Heart left ventricle (tissue), 16 donors: ENCODE results near the gene FKBP1A. TPM values are rescaled to one million over a fixed set of nuclear protein-coding genes. Genes with fewer than 3 reads are reported as not detected.

Experiments
- ATAC-seq, 4 donors: fragments of 200-7000 bp; cut with Tn5 transposase; one replicate each; pipeline ENCODE4 v1.9.1; 2020 to 2022; ENCODE audit warnings: moderate library complexity in 4 of 4, mild to moderate bottlenecking in 3 of 4, moderate number of reproducible peaks in 1 of 4
- DNase-seq, 5 donors: peaks; one replicate each; pipeline ENCODE4 v3.0.0-alpha.2; 2020
- H3K27ac ChIP-seq, 12 donors: fragments of 200-600 bp; sonication (generic) in 4 of 12; one replicate each; pipeline versions ENCODE4 v1.5.0 to v1.8.0; 2016 to 2022; ENCODE audit warnings: mild to moderate bottlenecking in 2 of 12
- H3K27me3 ChIP-seq, 9 donors: fragments of 200-600 bp; sonication (generic) in 2 of 9; one replicate each; pipeline versions ENCODE4 v1.5.1 to v1.8.0; 2016 to 2022; ENCODE audit warnings: mild to moderate bottlenecking in 3 of 9
- H3K36me3 ChIP-seq, 9 donors: fragments of 200-600 bp; sonication (generic) in 2 of 9; one replicate each; pipeline versions ENCODE4 v1.5.0 to v1.8.0; 2018 to 2022; ENCODE audit warnings: mild to moderate bottlenecking in 2 of 9
- H3K4me1 ChIP-seq, 12 donors: fragments of 200-600 bp; sonication (generic) in 4 of 12; one replicate each; pipeline versions ENCODE4 v1.5.0 to v1.8.0; 2016 to 2022; ENCODE audit warnings: mild to moderate bottlenecking in 3 of 12
- H3K4me3 ChIP-seq, 12 donors: fragments of 200-600 bp; sonication (generic) in 4 of 12; one replicate each; pipeline versions ENCODE4 v1.5.0 to v1.8.0; 2017 to 2022; ENCODE audit warnings: mild to moderate bottlenecking in 9 of 12, moderate library complexity in 4 of 12
- H3K9me3 ChIP-seq, 12 donors: fragments of 200-600 bp; sonication (generic) in 4 of 12; one replicate each; pipeline versions ENCODE4 v1.5.0 to v1.8.0; 2016 to 2022; ENCODE audit warnings: mild to moderate bottlenecking in 1 of 12
- POLR2A ChIP-seq, 2 donors: fragments of 450-650 bp; IDR thresholded peaks; one replicate each; pipeline ENCODE4 v1.6.1; 2017; ENCODE audit warnings: antibody characterized with exemption in 2 of 2, mild to moderate bottlenecking in 2 of 2, moderate library complexity in 2 of 2
- WGBS, 4 donors: extraction: QIAGEN DNeasy Blood & Tissue Kit in 2 of 4; methylation state at CpG; one replicate each; pipeline versions ENCODE4 v1.1.5 to v1.1.7; 2013 to 2018; 5-methylcytosine and 5-hydroxymethylcytosine counted together
- intact Hi-C, 10 donors: fragments of 100-400 bp; cut with DNase I; formaldehyde crosslinking; loops; one replicate each; pipeline versions ENCODE4 v1.11.1 to v1.14.2; 2022
- polyA plus RNA-seq, 2 donors: library from polyadenylated mRNA; stranded (reverse); fragments of 200-250 nt; gene quantifications; one replicate each; pipeline ENCODE4 v1.2.3, GENCODE V29; 2013
- total RNA-seq, 9 donors: library from RNA; depleted of rRNA in 2 of 9; stranded (reverse); fragments of >200 nt in 2 of 9; fragmentation: NEBNext Ultra II Directional in 3 of 9; extraction: Animal tissue kit (Norgen Biotek cat#: 25700) in 3 of 9; gene quantifications; one replicate each; pipeline versions ENCODE4 v1.1.0 to v1.2.4, GENCODE V29; 2016 to 2023
- TF ChIP-seq, protein P1 (sequence below), 12 donors: fragments of 200-600 bp; sonication (generic) in 4 of 12; IDR thresholded peaks; one replicate each; pipeline versions ENCODE4 v1.5.0 to v1.8.0; 2018 to 2022; ENCODE audit warnings: antibody characterized with exemption in 12 of 12, mild to moderate bottlenecking in 5 of 12
- donor health status: ischemic (EF 13 %, LVEDD 7.1; RV severe dilation, severe dysfunction).
- donor health status: healthy with polysubstance abuse.
- donor health status: DM: no; HTN: yes; CAD: no.
- donor health status: DM: no; HTN: no; CAD: no.
- donor health status: ischemic (EF 25% LVEDD 6.9; RV normal size, moderate dysfunction).
- donor health status: ischemic (EF 25% LVEDD 5.7; RV mildly dilated, moderate dysfunction).
- donor health status: healthy.
- donor health status: DM: yes; HTN: yes; CAD: no.
- donor health status: ischemic (EF 35%, LVEDD 5.7; RV mildly dilated, moderate dysfunction).
- donor health status: nonischemic (EF 11% LVEDD 7.7; RV severe dilation, severe dysfunction).
- donor health status: DM: yes; HTN: yes; CAD: no.
- donor health status: PGD.
- donor health status: ischemic (EF 29% LVEDD 5.4; RV normal size, mild dysfunction).
- donor health status: nonischemic (EF 23%, LVEDD 6.1; RV moderate dilation, normal function).

Gene FKBP1A
- total and polyA plus RNA-seq, 11 donors: 71.3 to 401 (median 144) TPM

DNA sequence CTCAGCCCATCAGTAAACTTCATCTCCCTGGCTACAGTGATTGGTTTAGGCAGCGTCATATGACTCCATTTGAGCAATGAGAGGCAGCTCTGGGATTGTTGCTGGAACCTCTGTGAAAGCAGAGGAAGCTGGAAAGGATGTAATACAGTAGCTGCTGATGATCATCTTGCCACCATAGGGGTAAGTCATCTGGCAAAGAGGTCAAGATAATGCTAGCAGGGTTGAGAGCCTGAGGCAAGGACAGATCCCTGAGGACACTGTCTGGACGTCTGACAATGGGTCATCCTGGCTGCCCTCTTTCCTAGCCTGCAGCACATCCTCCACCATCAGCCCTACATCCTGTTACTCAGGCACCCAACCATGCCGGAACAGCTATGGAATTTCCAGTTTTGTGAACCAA, 25.5 kb upstream of the FKBP1A start:
- peak in 1 of 4 donors; percentile 32 for ATAC-seq
- Histone ChIP-seq H3K36me3 (no peaks in the 10 kb centered on the region), H3K4me1 (no peaks in the 10 kb centered on the region), H3K4me3 (no peak overlapping the region), H3K27me3 (peaks cover 0 to 7% (median 0%) of the 10 kb centered on the region in 9 donors), H3K27ac (no peak overlapping the region), H3K9me3 (peaks cover 0 to 15% (median 3%) of the 10 kb centered on the region in 12 donors)
- WGBS, 4 donors: 36 to 45% (median 42%) methylated on average over 2 to 3 of the region's 3 CpGs
- TF ChIP-seq POLR2A (IDR thresholded peaks at IDR 0.05): no peak
- TF ChIP-seq, protein P1, sequence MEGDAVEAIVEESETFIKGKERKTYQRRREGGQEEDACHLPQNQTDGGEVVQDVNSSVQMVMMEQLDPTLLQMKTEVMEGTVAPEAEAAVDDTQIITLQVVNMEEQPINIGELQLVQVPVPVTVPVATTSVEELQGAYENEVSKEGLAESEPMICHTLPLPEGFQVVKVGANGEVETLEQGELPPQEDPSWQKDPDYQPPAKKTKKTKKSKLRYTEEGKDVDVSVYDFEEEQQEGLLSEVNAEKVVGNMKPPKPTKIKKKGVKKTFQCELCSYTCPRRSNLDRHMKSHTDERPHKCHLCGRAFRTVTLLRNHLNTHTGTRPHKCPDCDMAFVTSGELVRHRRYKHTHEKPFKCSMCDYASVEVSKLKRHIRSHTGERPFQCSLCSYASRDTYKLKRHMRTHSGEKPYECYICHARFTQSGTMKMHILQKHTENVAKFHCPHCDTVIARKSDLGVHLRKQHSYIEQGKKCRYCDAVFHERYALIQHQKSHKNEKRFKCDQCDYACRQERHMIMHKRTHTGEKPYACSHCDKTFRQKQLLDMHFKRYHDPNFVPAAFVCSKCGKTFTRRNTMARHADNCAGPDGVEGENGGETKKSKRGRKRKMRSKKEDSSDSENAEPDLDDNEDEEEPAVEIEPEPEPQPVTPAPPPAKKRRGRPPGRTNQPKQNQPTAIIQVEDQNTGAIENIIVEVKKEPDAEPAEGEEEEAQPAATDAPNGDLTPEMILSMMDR (IDR thresholded peaks at IDR 0.05): no peak
- DNase-seq: no peak
- intact Hi-C loops: no loop called here

DNA sequence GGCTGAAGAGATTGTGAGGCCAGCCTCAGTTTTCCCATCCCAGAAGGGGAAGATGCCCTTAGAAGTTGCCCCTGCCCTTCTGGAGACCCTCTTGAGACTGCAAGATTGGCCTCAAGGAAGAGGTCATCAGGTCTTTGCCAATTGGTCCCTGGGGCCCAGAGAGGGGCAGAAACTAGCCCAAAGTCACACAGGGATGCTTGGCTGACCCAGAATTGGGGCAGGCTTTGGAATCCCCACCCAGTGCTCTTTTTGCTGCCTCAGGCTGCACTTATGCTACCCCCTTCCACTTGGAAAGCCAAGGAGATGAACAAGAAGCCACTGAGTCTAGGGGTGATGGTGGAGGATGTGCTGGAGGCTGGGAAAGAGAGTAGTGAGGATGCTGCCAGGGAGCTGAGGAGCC, 24.9 kb upstream of the FKBP1A start:
- H3K27me3 ChIP-seq: peaks cover 0 to 4% (median 0%) of the 10 kb centered on the region in 9 donors
- intact Hi-C loops: no loop called here

DNA sequence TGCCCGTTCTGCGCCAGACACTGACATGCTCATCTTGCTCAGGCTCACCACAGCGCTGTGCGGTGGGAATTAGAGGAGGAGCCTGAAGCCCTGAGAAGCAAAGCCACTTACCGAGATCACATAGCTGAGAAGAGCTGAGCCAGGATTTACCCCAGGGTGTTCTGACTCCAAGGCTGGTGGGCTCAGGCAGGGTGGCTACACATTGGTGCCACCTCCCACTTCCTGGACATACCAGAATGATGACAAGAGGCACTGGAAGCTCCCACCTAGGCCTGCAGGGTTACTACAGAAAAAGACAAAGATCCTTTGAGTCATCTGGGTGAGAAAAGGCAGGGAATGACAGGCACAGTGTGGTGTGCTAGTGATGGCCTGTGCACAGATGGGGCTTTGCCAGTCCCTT, 24.4 kb upstream of the FKBP1A start:
- DNase-seq: no peak
- Histone ChIP-seq H3K4me3 (no peak overlapping the region), H3K27me3 (no peaks in the 10 kb centered on the region), H3K9me3 (peaks cover 0 to 15% (median 3%) of the 10 kb centered on the region in 12 donors), H3K27ac (no peak overlapping the region), H3K4me1 (no peaks in the 10 kb centered on the region), H3K36me3 (no peaks in the 10 kb centered on the region)
- WGBS, 4 donors: 55 to 76% (median 71%) methylated on average over 5 of the region's 5 CpGs
- ATAC-seq: no peak
- intact Hi-C loops: no loop called here
- TF ChIP-seq, protein P1 (IDR thresholded peaks at IDR 0.05): no peak
- TF ChIP-seq POLR2A (IDR thresholded peaks at IDR 0.05): no peak

More for the DNA sequence above, 24.9 kb upstream of the FKBP1A start:
- no peak for TF ChIP-seq POLR2A (IDR thresholded peaks at IDR 0.05)
- TF ChIP-seq, protein P1 (IDR thresholded peaks at IDR 0.05): no peak
- Histone ChIP-seq H3K36me3 (no peaks in the 10 kb centered on the region), H3K27ac (no peak overlapping the region), H3K4me3 (no peak overlapping the region), H3K4me1 (no peaks in the 10 kb centered on the region), H3K9me3 (peaks cover 0 to 15% (median 3%) of the 10 kb centered on the region in 12 donors)
- DNase-seq: no peak
- ATAC-seq: no peak

DNA sequence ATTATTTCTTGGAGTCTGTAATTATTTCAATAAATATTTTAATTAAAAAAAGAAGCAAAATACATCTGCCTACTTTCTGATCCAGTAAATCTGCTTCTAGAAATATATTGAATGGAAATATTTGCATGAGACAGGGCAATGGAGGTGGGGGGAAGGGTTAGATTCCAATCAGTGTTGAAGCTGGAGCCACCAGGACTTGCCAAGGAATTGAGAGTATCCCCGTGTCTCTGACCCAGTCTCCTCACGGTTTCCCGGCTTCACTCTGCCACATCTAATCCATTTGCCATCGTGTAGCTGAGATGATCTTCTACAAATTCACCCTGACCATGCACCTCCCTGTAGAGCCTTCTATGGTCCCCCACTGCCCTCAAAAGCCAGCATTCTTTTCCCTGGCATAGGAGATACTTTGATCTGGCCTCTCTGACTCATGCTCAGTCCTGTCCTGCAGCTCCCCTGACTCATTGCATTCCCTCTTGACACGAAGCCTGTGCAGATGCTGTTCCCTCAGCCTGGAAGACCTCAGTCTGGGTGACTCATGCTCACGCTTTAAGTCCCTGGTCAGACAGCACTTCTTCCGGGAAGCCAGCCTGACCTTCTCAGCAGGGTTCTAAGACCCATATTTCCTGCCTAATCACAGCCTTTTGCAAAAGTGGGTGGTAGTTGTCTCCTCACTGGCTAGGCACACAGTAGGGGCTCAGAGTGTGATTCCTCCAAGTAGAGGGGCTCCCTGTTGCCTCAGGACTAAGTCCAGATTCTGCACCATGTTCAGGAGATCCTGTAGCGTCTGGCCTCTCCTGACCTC, 23.0 kb upstream of the FKBP1A start:
- Histone ChIP-seq H3K27ac (no peak overlapping the region), H3K27me3 (no peaks in the 10 kb centered on the region), H3K4me3 (no peak overlapping the region), H3K9me3 (peaks cover 0 to 17% (median 1%) of the 10 kb centered on the region in 12 donors), H3K4me1 (no peaks in the 10 kb centered on the region), H3K36me3 (no peaks in the 10 kb centered on the region)
- TF ChIP-seq, protein P1 (IDR thresholded peaks at IDR 0.05): no peak
- no peak for TF ChIP-seq POLR2A (IDR thresholded peaks at IDR 0.05)
- 72 to 80% (median 74%) methylated on average over 8 of the region's 8 CpGs for WGBS, 4 donors
- no peak for ATAC-seq
- intact Hi-C loops: no loop called here
- no peak for DNase-seq
